ENCODE results near the gene PTRHD1. TPM values are rescaled to one million over a fixed set of nuclear protein-coding genes. Genes with fewer than 3 reads are reported as not detected.
A peak's percentile ranks its signal among the peaks of the same experiment; 100 is the strongest.

The PTRHD1 gene
- total and polyA plus RNA-seq, 2 experiments from 2014 or later, result 27.5 to 46.2 TPM

- Histone ChIP-seq H3K4me1 (ENCODE audit: insufficient read depth) (peaks cover 13% of the 10 kb centered on the region), H3K27ac (no peak overlapping the region), H3K27me3 (replicated peaks; ENCODE audit: insufficient read depth) (no peaks in the 10 kb centered on the region), H3K9ac (no peak overlapping the region), H3K9me3 (ENCODE audit: low read depth) (no peaks in the 10 kb centered on the region), H3K4me3 (no peak overlapping the region), H4K20me1 (ENCODE audit: insufficient read depth) (no peaks in the 10 kb centered on the region), H3K4me2 (ENCODE audit: unreplicated experiment) (no peak overlapping the region), H3F3A (ENCODE audit: insufficient read depth) (no peaks in the 10 kb centered on the region), H3K36me3 (ENCODE audit: low read depth) (no peaks in the 10 kb centered on the region), H2AFZ (no peak overlapping the region), H3K9me2 (ENCODE audit: insufficient read depth) (no peaks in the 10 kb centered on the region), H3K79me2 (ENCODE audit: insufficient read depth) (peaks cover 2% of the 10 kb centered on the region)
- TF ChIP-seq EZH2 (IDR thresholded peaks at IDR 0.05; ENCODE audit: insufficient read depth, poor library complexity, severe bottlenecking) (no peak), EZH2phosphoT487 (IDR thresholded peaks at IDR 0.05; ENCODE audit: insufficient read depth, low read depth) (no peak)
- DNase-seq, result no peak
- in situ Hi-C loops (cut with MboI), result loop anchor here (10.0 kb wide), 1 partner anchor 416 kb away; no protein-coding TSS in a partner anchor
- WGBS, 2 experiments (ENCODE audit: low coverage in 1 of 2, low lambda C conversion rate in 2 of 2, missing lambda C conversion rate in 2 of 2), result 92 to 94% methylated on average over 17 of the region's 17 CpGs
Measured at GRCh38 chr2:24820598-24821432, 27.6 kb upstream of the PTRHD1 start.

GRCh38 chr2:24820175-24820513 lies 27.0 kb upstream of the PTRHD1 start:
- Histone ChIP-seq H3K36me3 (ENCODE audit: low read depth) (no peaks in the 10 kb centered on the region), H3K9me3 (ENCODE audit: low read depth) (no peaks in the 10 kb centered on the region), H3K4me2 (ENCODE audit: unreplicated experiment) (no peak overlapping the region), H3F3A (ENCODE audit: insufficient read depth) (no peaks in the 10 kb centered on the region), H2AFZ (no peak overlapping the region), H3K27ac (no peak overlapping the region), H3K4me3 (no peak overlapping the region), H3K4me1 (ENCODE audit: insufficient read depth) (peaks cover 13% of the 10 kb centered on the region), H3K79me2 (ENCODE audit: insufficient read depth) (peaks cover 7% of the 10 kb centered on the region), H4K20me1 (ENCODE audit: insufficient read depth) (no peaks in the 10 kb centered on the region), H3K9ac (no peak overlapping the region), H3K27me3 (replicated peaks; ENCODE audit: insufficient read depth) (no peaks in the 10 kb centered on the region), H3K9me2 (ENCODE audit: insufficient read depth) (no peaks in the 10 kb centered on the region)
- WGBS, 2 experiments (ENCODE audit: low coverage in 1 of 2, low lambda C conversion rate in 2 of 2, missing lambda C conversion rate in 2 of 2), result 81 to 82% methylated on average over 5 to 7 of the region's 7 CpGs
- TF ChIP-seq EZH2phosphoT487 (IDR thresholded peaks at IDR 0.05; ENCODE audit: insufficient read depth, low read depth) (no peak), EZH2 (IDR thresholded peaks at IDR 0.05; ENCODE audit: insufficient read depth, poor library complexity, severe bottlenecking) (no peak)
- no peak for DNase-seq
- in situ Hi-C loops (cut with MboI), result loop anchor here (10.0 kb wide), 1 partner anchor 415 kb away; no protein-coding TSS in a partner anchor

GRCh38 chr2:24819442-24820174 lies 26.4 kb upstream of the PTRHD1 start:
- 86 to 93% methylated on average over 19 to 21 of the region's 21 CpGs for WGBS, 2 experiments (ENCODE audit: low coverage in 1 of 2, low lambda C conversion rate in 2 of 2, missing lambda C conversion rate in 2 of 2)
- Histone ChIP-seq H3K4me3 (no peak overlapping the region), H3K36me3 (ENCODE audit: low read depth) (no peaks in the 10 kb centered on the region), H3K9me3 (ENCODE audit: low read depth) (no peaks in the 10 kb centered on the region), H3K9me2 (ENCODE audit: insufficient read depth) (no peaks in the 10 kb centered on the region), H3K27ac (no peak overlapping the region), H3K4me2 (ENCODE audit: unreplicated experiment) (no peak overlapping the region), H3K27me3 (replicated peaks; ENCODE audit: insufficient read depth) (no peaks in the 10 kb centered on the region), H4K20me1 (ENCODE audit: insufficient read depth) (no peaks in the 10 kb centered on the region), H2AFZ (no peak overlapping the region), H3K9ac (no peak overlapping the region), H3K79me2 (ENCODE audit: insufficient read depth) (peaks cover 13% of the 10 kb centered on the region), H3F3A (ENCODE audit: insufficient read depth) (no peaks in the 10 kb centered on the region), H3K4me1 (ENCODE audit: insufficient read depth) (peaks cover 13% of the 10 kb centered on the region)
- TF ChIP-seq EZH2 (IDR thresholded peaks at IDR 0.05; ENCODE audit: insufficient read depth, poor library complexity, severe bottlenecking) (no peak), EZH2phosphoT487 (IDR thresholded peaks at IDR 0.05; ENCODE audit: insufficient read depth, low read depth) (no peak)
- in situ Hi-C loops (cut with MboI), result loop anchor here (10.0 kb wide), 1 partner anchor 415 kb away; no protein-coding TSS in a partner anchor
- no peak for DNase-seq

- Histone ChIP-seq H3K9me2 (ENCODE audit: insufficient read depth) (no peaks in the 10 kb centered on the region), H3K4me1 (ENCODE audit: insufficient read depth) (peaks cover 13% of the 10 kb centered on the region), H3K36me3 (ENCODE audit: low read depth) (no peaks in the 10 kb centered on the region), H3K27me3 (replicated peaks; ENCODE audit: insufficient read depth) (no peaks in the 10 kb centered on the region), H3K9me3 (ENCODE audit: low read depth) (no peaks in the 10 kb centered on the region), H2AFZ (no peak overlapping the region), H3K79me2 (ENCODE audit: insufficient read depth) (peaks cover 21% of the 10 kb centered on the region), H3K4me2 (ENCODE audit: unreplicated experiment) (no peak overlapping the region), H3F3A (ENCODE audit: insufficient read depth) (no peaks in the 10 kb centered on the region), H3K27ac (no peak overlapping the region), H3K9ac (no peak overlapping the region), H4K20me1 (ENCODE audit: insufficient read depth) (no peaks in the 10 kb centered on the region), H3K4me3 (no peak overlapping the region)
- in situ Hi-C loops (cut with MboI), result no loop called here
- 80 to 82% methylated on average over 9 of the region's 9 CpGs for WGBS, 2 experiments (ENCODE audit: low coverage in 1 of 2, low lambda C conversion rate in 2 of 2, missing lambda C conversion rate in 2 of 2)
- TF ChIP-seq EZH2 (IDR thresholded peaks at IDR 0.05; ENCODE audit: insufficient read depth, poor library complexity, severe bottlenecking), result no peak
- TF ChIP-seq EZH2phosphoT487 (IDR thresholded peaks at IDR 0.05; ENCODE audit: insufficient read depth, low read depth), result no peak
- DNase-seq, result peak; percentile 33
Measured at GRCh38 chr2:24818721-24819167, 25.6 kb upstream of the PTRHD1 start.
